GM19328 (cell line): ENCODE data around the gene FAM89A.
"Not testable (repeated sequence)": the region's sequence is repeated elsewhere in the genome, so short reads cannot be mapped to it uniquely, and the experiment has no call there.

Experiments
- ATAC-seq: cut with Tn5 transposase; IDR thresholded peaks from one replicate; pipeline ENCODE4 v1.9.1; 2021; ENCODE audit warnings: mild to moderate bottlenecking, moderate library complexity; ENCODE audit not compliant: unreplicated experiment

The FAM89A gene

GRCh38 chr1:231037585-231038517, 2.2 kb downstream of the FAM89A start:
- no peak for ATAC-seq

- no peak for ATAC-seq
Observed at GRCh38 chr1:231036416-231036815, 3.6 kb downstream of the FAM89A start.

- ATAC-seq = no peak
Observed at GRCh38 chr1:231035799-231036198, 4.3 kb downstream of the FAM89A start.

- no peak for ATAC-seq
Observed at GRCh38 chr1:231032963-231033362, 7.1 kb downstream of the FAM89A start.

- no peak for ATAC-seq
Observed at GRCh38 chr1:231029841-231030240, 10.2 kb downstream of the FAM89A start.

GRCh38 chr1:231029247-231029646, 10.8 kb downstream of the FAM89A start:
- not testable (repeated sequence) for ATAC-seq

- no peak for ATAC-seq
Observed at GRCh38 chr1:231028682-231029081, 11.4 kb downstream of the FAM89A start.

- no peak for ATAC-seq
Observed at GRCh38 chr1:231027971-231028370, 12.1 kb downstream of the FAM89A start.

GRCh38 chr1:231027136-231027925, 12.7 kb downstream of the FAM89A start:
- ATAC-seq = no peak

- no peak for ATAC-seq
Observed at GRCh38 chr1:231026576-231026975, 13.5 kb downstream of the FAM89A start.

- no peak for ATAC-seq
Observed at GRCh38 chr1:231023150-231023549, 16.9 kb downstream of the FAM89A start.

GRCh38 chr1:231022543-231022942, 17.5 kb downstream of the FAM89A start:
- not testable (repeated sequence) for ATAC-seq

- ATAC-seq = no peak
Observed at GRCh38 chr1:231021540-231022031, 18.5 kb downstream of the FAM89A start.

GRCh38 chr1:231020816-231021215, 19.2 kb downstream of the FAM89A start:
- ATAC-seq = no peak

GRCh38 chr1:231020139-231020601, 19.9 kb downstream of the FAM89A start:
- no peak for ATAC-seq

- ATAC-seq = no peak
Observed at GRCh38 chr1:231019711-231020110, 20.3 kb downstream of the FAM89A start.

- ATAC-seq = no peak
Observed at GRCh38 chr1:231016966-231017365, 23.1 kb downstream of the FAM89A start.

- ATAC-seq = no peak
Observed at GRCh38 chr1:231016234-231016633, 23.8 kb downstream of the FAM89A start.

GRCh38 chr1:231013391-231014015, 26.6 kb downstream of the FAM89A start:
- ATAC-seq = no peak

- no peak for ATAC-seq
Observed at GRCh38 chr1:231011963-231012362, 28.1 kb downstream of the FAM89A start.

GRCh38 chr1:231011360-231011759, 28.7 kb downstream of the FAM89A start:
- no peak for ATAC-seq
